ENCODE results near the gene DOCK2.

- no peak for TF ChIP-seq POLR2A (IDR thresholded peaks at IDR 0.05)
- TF ChIP-seq, protein P1, sequence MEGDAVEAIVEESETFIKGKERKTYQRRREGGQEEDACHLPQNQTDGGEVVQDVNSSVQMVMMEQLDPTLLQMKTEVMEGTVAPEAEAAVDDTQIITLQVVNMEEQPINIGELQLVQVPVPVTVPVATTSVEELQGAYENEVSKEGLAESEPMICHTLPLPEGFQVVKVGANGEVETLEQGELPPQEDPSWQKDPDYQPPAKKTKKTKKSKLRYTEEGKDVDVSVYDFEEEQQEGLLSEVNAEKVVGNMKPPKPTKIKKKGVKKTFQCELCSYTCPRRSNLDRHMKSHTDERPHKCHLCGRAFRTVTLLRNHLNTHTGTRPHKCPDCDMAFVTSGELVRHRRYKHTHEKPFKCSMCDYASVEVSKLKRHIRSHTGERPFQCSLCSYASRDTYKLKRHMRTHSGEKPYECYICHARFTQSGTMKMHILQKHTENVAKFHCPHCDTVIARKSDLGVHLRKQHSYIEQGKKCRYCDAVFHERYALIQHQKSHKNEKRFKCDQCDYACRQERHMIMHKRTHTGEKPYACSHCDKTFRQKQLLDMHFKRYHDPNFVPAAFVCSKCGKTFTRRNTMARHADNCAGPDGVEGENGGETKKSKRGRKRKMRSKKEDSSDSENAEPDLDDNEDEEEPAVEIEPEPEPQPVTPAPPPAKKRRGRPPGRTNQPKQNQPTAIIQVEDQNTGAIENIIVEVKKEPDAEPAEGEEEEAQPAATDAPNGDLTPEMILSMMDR (IDR thresholded peaks at IDR 0.05) = no peak
Observed at GRCh38 chr5:169880785-169881184, 243.7 kb downstream of the DOCK2 start.

Measured in adrenal gland (tissue), 5 donors.